NCI-H2227 (cell line): ENCODE results near the gene SLC5A1.
"Not testable (repeated sequence)": the region's sequence is repeated elsewhere in the genome, so short reads cannot be mapped to it uniquely, and the experiment has no call there.

Experiments used
- DNase-seq: peaks from one replicate; lab custom pipeline; 2025; ENCODE audit not compliant: unreplicated experiment; lab: John Stamatoyannopoulos, UW

Gene SLC5A1

DNA sequence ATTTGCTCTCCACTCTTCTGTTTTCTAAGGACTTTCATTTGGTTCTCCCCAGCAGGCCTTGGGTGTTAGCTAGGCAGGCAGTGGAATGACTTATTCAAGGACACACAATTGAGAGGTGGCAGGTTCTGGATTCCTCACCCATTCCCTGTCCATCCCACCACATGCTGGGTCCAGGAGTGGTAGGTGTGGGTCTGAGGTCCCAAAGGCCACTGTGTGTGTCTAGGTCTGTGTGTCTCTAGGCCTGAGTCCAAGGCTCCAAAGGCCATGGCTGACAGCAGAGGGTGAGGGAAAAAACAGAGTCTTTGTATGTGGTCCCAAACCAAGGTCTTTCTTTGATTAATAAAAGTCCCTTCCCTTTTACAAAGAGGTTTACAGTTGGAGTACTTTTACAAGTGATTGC is 40.8 kb downstream of the SLC5A1 start:
- no peak for DNase-seq

DNA sequence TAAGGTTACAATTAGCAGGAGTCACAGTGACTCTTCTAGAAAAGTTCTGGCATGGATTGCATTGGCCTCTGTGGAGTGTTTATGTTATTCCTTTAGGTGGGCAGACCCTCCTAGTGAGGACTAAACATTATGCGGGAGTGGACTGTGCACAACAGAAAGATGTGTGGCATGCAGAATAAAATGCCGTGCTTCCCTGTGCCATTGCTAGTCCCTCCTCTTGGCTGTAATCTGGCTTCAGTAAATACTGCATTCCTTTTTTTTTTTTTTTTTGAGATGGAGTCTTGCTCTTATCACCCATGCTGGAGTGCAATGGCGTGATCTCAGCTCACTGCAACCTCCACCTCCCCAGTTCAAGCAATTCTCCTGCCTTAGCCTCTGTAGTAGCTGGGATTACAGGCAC is 45.0 kb downstream of the SLC5A1 start:
- DNase-seq = no peak

DNA sequence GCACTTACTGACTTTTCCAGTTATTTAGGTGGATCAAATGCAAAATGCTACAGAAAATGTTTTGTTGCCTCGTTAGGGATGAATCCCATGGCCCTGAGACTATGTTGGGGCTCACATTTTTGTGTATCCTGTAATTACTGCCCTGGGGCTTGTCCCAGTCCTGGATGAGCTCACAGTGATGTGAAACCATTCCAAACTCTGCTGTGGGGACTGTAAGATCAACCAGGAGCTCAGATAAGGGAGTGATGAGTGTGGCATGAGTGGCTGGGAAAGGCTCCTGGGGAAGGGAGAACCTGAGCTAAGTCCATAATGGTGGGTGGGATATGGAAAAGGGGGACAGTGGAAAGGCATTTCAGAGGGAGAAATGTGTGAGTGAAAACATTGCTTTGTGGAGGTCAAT is 54.0 kb downstream of the SLC5A1 start:
- DNase-seq = no peak

DNA sequence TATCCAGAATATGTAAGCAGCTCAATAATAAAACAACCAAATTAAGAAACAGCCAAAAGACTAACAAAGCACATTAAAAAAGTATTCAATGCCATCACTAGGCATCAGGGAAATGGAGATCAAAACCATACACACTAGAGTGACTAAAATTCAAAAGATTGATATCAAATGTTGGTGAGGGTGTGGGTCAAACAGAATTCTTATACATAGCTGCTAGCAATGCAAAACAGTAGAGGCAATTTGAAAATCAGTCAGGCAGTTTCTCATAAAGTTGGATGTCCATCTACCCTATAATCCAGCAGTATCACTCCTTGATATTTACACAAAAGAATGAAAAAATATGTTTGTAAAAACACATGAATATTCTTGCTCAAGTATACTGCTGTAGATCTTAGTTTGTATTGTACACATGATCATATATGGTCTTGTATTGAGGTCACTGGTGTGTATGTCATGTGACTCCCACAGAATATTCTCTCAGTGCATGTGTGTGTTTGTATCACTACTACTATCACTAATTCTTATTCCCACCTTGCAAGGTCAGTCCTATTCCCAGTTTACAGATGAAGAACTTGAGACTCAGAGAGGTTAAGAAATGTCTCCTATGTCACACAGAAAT is 54.9 kb downstream of the SLC5A1 start:
- DNase-seq = no peak

DNA sequence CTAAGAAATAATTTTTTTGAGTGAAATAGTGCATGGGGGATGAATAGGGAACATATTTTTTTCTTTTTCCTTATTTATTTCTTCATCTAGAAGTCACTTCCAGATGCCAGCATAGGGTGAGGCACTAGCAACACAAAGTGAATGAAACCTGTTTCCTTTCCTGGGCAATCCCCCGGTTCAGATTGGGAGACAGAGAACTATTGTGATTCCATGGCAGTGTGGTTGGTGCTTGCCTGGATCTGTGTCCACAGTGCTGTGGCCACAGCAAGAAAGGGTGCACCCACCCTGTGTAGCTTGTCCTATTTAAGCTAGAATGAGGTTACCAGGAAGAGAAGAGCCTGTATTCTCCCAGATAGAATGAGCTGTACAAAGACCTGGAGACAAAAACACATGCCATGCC is 57.6 kb downstream of the SLC5A1 start:
- no peak for DNase-seq

DNA sequence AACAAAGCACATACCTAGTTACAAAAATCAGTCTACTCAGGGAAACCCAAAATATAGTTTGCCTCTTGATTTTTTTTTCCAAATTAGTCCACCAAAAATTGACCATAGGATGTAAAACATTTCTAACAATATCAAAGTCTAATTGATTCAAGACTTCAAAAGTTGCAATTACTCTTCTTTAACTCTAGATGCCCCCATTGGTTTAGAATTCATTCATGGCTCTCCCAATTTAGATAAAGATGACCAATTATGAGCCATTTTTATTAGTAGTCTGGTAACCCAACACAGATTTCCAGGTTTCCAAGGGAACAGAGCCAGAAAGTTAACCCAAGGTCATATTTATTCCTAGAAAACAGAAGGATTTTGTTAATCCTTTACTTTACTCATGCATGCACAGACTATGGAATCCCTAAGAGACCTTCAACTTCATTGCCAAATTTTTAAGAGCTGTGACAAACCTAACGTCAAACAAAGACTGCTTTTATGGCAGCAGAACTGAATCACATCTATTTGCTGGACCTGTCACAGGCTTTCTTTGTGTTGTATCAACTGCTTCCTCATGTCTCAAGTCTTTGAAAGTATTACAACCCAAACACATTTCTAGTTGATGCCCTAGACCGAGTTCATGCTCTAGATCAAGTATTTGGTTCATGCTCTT is 60.7 kb downstream of the SLC5A1 start:
- DNase-seq = no peak

DNA sequence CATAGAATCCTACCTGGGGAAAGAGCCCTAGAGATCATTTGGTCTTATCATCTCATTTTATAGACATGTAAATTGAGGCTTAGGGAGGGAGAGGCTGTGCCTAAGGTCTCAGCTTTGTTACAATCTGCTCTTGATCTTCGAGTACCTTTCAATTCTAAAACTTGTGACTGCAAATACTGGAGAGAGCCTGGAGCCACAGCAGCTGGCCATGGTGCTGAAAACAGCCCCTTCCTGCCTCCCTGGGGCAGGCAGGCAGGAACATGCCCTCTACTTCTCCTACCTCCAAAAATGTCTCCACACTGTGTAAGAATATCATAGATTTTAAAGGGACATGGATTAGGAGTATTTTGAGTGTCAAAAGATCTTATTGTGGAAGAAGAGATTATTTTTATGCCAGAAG is 63.9 kb downstream of the SLC5A1 start:
- DNase-seq = no peak

DNA sequence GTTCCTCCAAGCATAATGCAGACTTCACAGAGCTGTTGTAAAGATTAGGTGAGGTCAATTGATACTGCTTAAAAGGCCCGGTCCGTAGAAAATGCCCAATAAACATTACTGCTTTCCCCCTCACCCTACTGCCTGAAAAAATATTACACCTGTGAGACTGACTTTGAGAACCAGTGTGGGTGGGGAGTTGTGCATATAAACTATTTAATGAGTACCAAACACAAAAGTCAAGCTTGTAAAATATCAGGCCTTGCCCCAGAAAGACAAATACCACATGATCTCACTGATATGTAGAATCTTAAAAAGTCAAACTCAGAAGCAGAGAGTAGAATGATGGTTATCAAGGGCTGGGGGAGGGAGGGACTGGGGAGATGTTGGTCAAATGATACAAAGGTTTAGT is 69.3 kb downstream of the SLC5A1 start:
- no peak for DNase-seq

DNA sequence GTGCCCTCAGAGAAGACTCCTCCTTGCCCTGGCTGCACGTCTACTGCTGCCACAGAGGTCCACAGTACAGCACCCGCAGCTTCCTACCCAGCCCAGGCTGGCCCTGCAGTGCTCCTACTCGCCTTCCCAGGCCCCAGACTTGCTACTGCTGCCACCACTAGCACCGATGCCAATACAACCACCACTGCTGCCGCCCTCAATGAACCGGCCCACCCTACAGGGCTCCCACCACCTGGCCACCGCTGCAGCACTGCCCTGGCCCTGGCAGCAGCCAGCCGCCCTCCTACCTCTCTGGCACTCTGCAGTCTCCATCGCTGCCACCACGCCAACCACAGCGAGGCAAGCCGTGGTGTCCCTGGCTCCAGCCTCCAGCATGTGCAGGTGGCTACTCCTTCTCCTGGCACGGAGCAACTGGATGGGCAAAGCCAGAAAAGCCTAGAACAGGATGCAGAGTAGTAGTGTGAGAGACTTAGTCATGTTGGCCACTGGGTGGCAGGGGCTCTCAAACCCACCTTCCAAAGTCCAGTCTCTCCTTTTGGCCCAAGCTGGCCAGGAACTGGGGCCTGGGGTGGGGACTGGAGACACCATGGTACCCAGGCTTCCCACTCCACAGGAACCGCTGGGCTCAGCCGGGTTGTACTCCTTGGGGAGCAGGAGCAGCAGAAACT is 76.6 kb downstream of the SLC5A1 start:
- DNase-seq = no peak

DNA sequence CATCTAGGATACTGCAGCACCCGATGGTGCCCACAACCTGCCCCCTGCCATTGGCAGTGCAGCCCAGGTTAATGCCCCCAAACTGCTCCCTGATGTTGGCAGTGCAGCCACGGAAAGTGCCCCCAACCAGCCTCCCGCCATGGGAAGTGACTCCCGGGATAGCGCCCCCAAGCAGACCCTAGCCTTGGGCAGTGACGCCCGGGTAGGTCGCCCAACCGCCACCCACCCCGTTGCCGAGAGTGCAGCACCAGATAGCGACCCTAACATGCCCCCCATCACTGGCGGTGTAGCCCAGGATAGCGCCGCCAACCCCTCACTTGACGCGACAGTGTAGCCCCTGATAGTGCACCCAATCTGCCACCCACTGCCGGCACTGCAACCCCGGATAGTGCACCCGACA is 77.5 kb downstream of the SLC5A1 start:
- no peak for DNase-seq

DNA sequence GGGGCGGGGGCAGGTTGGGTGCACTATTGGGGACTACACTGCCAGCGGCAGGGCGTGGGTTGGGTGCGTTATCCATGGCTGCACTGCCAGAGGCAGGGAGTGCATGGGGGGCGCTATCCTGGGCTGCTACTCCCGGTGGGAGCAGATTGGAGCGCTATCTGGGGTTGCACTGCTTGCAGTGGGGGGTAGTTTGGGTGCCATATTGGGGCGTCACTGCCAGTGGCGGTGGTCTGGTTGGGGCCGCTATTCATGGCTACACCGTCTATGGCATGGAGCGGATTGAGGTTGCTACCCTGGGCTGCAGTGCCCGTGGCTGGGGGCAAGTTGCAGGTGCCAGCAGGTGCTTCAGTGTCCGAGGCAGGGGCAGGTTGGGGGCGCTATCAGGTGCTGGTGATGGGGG is 79.8 kb downstream of the SLC5A1 start:
- DNase-seq = no peak

DNA sequence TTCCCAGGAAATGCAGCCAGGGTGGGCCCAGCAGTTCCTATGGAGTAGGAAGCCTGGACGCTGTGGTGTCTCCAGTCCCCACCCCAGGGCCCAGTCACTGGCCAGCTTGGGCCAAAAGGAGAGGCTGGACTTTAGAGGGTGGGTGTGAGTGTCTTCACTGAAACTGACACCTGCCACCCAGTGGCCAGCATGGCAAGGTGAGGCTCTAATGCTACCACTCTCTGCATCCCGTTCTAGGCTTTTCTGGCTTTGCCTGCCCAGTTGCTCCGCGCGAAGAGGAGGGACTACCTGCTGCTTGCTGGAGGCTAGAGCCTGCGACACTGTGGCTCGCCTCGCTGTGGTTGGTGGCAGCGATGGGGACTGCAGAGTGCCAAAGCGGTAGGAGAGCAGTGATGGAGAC is 80.6 kb downstream of the SLC5A1 start:
- DNase-seq = no peak

DNA sequence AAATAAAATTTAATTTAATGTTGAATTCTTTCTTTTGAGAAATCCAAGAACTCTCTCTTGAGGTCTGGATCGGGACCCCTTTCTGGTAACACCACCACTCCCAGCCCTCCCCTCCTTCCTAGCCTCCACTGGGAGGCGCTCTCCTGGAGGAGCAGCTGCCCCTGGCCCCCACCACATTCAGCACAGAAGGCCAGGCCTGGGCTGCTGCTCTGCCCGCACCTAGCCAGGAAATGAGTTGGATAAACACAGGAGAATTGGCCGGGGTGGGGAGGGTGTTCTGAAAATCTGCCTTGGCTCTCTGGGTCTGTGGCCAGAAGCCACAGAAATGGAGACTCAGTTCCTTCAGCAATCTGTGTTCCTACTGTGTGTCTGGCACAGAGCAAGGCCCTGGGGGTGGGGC is 84.8 kb downstream of the SLC5A1 start:
- DNase-seq = no peak

DNA sequence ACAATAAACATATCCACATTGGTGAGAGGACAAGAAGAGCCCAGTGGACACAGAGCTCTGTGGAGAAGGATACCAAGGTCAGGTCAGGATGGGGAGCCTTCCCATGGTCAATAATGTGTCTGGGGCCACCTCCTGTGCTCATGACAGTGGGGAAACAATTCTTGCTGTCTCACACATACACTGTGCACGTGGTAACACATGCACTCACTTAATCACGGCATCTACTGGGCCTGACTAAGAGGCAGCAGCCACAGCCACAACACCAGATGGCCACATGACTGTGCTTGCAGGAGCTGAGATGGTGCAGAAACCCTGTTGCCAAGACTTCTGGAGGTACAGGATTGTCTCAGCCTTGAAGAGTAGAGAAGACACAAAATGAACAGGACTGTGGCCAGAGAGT is 87.4 kb downstream of the SLC5A1 start:
- DNase-seq = no peak

DNA sequence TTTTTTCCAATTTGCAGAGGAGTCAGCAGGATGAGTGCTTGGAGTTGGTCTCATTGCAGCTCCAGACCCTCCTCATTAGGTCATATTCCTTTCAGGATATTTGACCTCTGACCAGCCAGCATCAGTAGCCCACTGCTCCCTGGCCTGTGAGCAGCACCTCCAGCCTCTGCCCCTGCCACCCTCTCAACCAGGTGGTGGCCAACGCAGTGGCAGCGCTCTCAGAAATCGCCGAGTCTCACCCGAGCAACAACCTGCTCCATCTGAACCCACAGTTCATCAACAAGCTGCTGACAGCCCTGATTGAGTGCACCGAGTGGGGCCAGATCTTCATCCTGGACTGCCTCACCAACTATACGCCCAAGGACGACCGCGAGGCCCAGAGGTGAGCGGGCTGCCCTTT is 89.1 kb downstream of the SLC5A1 start:
- no peak for DNase-seq

DNA sequence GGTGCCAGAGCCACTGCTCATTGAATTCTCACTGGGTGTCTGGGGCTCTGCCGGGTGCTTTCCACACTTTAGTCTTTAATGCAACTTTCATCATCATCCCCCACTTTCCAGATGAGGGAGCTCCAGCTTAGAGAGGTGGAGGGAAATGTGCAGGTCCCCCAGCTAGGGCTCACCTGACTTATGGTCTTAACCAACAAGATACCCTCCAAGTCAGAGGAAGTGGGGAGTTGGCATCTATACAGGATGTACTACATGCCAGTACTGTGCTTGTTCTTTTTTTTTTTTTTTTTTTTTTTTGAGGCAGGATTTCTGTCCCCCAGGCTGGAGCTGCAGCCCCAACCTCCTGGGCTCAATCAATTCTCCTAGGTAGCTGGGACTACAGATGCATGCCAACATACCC is 89.7 kb downstream of the SLC5A1 start:
- DNase-seq = no peak

DNA sequence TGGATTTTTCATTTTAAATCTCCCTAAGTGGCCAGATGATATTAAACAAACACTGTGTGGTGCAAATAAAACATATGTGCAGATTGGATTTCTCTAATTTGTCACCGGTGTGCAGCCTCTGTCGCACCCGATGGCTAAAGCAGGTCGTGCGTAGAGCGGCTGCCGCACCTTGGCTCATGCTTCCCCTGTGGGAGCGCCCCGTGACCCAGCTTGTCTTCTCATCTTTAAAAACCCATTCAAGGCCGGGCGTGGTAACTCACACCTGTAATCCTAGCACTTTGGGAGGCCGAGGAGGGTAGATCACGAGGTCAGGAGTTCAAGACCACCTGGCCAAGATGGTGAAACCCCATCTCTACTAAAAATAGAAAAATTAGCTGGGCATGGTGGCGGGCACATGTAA is 91.7 kb downstream of the SLC5A1 start:
- DNase-seq = not testable (repeated sequence)

DNA sequence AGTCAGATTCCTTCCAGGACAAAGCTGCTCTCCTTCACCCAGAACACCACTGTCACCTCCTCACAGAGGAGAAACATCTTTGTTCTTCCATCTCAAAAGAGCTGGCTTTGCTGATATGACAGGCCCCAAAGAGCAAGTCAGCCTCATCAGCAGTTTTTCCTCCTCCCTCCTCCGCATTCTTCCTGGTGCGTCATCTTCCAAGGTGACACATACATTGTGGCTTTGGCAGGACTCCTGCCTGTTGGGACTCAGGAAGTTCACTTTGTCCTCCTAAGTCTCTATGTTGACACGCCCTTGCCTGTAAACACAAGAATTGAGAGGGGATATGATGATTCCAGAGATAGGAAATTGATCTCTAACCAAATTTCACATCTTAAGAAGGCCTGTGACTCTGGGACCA is 92.9 kb downstream of the SLC5A1 start:
- not testable (repeated sequence) for DNase-seq

DNA sequence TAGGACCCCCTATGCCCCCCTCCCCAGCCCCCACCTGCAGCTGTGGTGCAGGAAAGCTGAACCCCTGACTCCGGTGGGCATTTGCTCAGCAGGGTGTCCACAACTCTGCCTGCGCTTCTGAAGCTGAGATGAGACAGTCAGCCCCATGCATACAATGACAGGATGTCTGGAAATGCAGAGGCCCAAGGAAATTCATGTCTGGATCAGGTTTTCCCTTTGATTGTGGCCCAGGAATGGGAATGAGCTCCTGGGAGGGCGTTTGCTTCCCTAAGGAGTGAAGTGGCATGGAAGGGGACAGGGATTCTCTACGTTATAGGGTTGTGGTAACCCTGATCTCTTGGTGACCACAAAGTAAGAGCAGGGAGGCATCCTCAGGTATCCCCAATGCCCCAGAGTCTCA is 93.8 kb downstream of the SLC5A1 start:
- not testable (repeated sequence) for DNase-seq

DNA sequence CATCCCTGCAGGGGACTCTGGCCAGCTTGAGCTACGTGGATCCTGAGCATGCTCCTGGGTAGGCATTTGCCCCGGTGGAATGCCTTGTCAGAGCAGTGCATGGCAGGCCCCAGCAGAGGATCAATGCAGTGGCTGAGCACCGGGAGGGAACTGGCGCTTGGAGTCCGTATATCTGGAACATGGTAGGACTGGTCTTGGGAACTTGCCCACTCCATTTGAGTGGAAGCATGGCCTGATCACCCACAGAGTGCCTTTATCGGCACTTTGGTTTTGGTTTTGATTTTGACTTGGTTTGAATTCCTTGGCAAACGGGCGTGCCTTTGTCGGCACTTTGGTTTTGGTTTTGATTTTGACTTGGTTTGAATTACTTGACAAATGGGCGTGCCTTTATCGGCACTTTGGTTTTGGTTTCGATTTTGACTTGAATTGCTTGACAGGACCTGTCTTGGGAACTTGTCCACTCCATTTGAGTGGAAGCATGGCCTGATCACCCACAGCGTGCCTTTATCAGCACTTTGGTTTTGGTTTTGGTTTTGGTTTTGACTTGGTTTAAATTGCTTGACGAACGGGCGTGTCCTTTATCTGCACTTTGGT is 94.8 kb downstream of the SLC5A1 start:
- DNase-seq = peak; percentile 12

DNA sequence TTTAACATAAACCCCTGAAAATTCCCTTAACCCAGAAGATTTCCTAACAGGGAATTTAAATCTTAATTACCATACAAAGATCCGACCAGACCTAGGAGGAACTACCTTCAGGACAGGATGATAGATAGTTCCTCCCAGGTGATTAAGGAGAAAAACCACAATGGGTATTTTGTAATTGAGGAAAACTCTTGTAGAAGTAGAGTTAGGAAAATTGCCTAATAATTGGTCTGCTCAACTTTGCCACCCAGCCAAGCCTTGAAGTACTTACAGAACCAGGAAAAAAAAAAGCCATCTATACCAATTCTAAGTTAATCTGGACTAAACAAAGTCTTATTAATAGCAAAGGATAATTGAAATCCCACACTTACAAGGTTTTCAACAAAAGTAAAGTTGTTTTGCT is 95.5 kb downstream of the SLC5A1 start:
- DNase-seq = not testable (repeated sequence)

DNA sequence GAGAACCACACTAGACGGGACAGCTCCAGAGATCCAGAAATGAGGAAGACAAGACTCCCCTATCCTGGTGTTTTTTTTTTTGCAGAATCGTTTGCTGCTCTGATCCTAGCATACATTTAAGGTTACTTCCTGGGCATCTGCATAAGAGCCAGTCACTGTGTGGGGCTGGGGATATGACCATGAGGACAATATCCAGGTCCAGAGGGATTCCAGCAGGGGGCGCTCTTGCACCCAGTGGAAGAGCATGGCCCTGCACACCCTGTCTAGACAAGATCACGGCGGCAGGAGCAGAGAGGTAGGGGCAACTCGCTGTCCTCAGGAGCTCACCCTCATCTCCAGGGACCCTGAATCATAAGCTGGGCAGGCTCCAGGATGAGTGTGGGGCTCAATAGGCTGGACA is 97.6 kb downstream of the SLC5A1 start:
- DNase-seq = not testable (repeated sequence)
